Measurements from ENCODE around the gene GPR84.
A peak's percentile ranks its signal among the peaks of the same experiment; 100 is the strongest.

GPR84 gene

DNA sequence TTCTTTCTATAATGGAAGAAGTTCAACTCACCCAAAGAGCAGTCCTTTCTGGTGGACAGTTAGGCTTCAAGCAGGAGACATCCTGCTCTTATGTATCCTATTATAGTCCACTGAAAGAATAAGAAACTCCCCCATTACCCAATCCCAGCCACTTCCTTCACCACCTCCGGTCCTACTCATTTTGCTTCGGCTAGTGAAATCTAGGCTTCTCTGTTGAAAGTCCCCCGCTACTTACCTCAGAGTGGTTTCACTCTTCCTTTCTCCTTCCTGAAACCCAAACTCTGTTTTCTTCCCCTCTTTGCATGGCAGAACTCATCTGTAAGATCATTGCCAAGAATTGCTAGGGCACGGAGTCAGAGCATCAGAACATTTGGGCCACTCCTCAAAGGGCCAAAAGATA, at the start of gene GPR84:
Gene GPR84 (minus strand): TSS at position 74 of the 400 bp plus-strand sequence. CDS start 635 bp downstream, outside the sequence.
- no peak for DNase-seq (ENCODE audit: low read depth in 2 of 3, low spot score in 1 of 3)

DNA sequence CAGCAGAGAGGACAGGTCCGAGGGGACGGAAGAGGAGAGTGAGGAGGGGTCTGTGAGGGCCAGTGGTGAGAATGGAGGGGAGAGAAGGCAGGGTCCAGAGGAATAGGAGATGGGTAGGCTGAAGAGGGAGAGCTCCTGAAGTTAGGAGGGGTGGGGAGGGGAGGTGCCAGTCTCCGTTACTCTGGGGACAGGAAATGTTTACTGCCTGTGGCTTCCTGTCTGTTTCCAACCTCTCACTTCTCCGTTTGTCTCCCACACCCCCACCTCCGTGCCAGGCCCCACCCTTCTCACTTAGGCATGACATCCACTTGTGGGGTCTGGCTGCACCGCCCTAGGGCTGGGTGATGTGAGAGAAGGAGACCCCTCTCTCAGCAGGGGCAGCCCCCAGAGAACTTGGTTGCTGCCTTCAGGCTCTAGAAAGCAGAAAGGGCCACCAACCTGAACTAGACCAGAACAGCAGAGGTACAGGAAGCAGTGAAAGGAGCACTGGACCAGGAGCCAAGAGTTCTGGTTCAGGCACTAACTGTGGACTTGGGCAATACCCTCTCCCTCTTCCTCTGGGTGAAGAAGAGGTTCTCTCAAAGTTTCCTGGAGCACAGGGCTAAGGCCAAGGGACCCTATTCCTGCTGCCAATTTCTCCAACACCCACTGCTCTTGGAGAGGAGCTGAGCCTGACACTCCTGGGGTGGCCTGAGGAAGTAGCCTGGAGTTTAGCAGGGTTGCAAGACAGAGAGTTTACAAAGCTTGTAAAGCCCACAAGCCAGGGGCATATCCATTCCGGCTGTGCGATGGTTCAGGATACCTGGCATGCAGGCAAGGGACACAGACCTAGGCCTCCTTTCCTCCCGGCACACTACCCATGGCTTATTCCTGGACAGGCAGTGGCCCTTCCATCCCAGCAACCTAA, 49.3 kb upstream of the GPR84 start:
- DNase-seq (ENCODE audit: low read depth in 2 of 3, low spot score in 1 of 3): peak in 2 of 3 donors; percentile 30 to 48

DNA sequence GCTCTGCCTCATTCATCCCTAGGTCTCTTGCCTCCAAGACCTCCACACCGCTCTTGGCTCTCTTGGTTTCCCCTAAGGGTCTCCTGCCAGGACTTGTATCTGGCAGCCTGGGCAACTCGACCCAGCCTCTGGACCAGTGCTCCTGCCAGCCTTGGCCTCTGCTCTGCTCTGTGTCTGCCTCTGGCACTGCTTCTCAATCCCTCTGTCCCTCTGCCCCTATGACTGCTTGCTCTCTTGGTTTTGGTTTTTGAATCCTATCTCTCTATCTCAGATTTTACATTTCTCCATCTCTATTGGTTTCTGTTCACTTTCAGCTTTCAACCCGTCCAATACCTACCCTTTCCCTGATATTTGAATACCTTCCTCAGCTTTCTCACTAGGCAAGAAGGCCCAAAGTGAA, 48.5 kb upstream of the GPR84 start:
- no peak for DNase-seq (ENCODE audit: low read depth in 2 of 3, low spot score in 1 of 3)

DNA sequence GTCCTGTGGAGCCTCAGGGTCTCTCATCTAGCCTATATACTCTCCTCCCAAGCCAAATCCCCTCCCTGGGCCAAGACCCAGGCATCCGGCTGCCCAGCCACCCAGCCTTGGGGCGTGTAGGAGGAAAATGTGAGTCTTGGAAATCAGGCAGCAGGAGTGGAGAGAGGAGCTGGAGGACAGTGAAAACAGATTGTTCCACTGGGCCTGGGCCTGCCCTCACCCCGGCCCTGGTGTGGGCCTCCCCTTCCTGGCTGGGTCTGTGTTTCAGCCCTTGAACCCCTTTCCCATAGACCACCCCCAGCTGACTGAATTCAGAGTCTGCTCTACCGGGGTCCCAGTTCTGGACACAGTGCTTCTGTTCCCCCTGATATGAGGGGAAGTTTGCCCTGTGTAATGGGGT, 48.1 kb upstream of the GPR84 start:
- no peak for DNase-seq (ENCODE audit: low read depth in 2 of 3, low spot score in 1 of 3)

DNA sequence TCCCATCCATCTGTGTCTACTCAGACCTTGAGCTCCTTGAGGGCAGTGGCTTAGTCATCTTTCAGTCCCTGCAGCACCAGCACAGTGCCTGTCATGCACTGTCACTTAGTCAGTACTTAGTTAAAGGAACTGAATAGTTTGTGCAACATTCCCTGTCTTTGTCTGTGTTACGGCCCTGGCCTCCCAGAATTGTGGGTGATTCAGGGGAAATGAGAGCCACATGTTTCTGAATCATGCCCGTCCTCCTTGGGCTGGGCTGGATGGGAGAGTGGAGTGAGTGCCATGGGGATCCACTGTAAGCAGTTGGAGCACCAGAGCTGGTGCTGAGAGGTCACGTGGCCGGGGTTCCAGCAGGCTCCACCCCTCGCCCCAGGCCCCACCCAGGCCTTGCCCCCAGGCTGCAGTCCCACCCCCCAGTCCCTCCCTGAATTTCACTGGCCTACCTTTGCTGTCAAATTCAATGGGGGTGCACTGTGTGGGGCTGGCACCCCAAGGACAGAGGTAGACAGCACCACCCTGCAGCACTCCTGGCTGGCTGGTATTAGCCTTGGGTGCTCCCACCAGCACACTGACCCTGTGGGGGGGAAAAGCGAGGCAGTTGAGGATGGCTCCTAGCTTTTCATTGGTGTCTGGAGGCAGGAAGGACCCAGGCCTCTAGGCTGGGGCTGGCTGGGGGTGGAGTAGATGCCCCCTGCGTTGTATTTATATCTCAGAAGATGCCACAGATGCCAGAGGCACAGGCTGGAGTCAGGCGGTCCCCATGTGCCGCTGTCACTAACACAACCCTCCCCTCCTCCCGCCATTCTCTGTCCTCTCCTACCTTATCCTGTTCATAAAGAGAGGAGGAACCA, 47.3 kb upstream of the GPR84 start:
- DNase-seq (ENCODE audit: low read depth in 2 of 3, low spot score in 1 of 3): peak; percentile 33 to 68 (median 46)

DNA sequence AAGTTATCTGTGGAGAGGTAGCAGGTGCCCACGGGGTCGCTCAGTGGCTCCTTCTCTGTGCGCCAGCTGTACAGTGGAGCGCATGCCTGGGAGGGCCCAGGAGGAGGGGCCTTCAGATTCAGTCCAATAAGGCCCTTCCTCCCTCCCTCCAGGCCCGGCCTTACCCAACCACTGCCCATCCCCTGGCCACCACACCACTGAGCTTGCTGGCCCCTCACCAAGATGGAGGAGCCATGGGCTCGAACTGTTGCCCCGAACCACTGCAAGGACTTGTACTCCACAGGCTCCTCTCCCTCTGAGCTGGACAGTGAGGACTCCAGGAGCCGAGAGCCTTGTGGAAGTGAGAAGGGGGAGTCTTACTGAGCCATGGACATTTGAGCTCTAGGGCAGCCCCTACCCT, 45.0 kb upstream of the GPR84 start:
- DNase-seq (ENCODE audit: low read depth in 2 of 3, low spot score in 1 of 3): no peak

DNA sequence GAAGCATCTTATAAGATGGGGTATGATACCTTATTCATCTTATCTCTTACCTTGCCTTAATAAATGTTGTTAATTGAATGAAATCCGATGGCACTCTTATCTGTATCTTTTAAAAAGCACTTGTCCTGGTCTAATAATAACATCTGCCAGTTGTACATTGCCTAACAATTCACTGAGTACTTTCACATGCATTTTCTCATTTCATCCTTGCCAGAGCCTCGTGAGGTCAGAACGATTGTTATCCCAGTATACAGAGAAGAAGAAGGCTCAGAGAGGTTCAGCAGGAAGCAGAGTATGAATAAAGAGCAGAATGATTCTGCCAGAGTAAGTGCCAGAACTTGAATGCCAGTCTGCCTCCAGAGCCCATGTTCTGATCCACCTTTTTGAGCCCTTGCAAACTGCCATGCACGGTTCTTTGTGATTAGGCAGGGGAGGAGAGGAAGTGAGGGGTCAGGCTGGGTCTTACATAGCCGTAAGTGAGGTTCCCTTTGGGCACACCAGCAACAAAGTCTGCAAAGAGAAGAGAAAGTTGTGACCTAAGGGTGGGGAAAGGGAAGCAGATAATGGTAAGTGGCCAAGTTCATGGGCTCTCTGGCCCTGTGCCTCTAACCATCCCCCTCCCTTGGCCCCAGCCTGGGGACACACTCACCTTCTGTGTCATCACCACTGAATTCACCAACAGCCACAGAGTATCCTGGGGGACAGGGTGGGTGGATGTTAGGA, 43.1 kb upstream of the GPR84 start:
- DNase-seq (ENCODE audit: low read depth in 2 of 3, low spot score in 1 of 3): no peak

DNA sequence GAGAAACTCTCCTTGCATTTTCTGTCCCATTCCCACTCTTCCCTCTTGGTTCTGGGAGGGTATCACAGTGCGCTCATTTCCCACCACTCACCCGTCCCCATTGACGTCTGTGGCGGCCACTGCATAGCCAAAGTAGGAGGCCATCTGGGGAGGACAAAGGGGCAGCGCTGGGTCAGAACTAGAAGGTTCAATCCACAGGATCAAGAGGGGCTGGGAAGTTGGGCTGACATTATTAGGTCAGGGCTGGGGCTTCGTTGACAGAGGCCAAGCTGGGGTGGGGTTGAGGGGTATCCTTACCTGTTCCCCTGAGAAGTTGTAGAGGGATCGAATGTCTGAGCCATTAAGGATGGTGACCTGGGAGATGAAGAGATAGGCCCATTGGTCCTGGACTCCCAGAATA, 41.3 kb upstream of the GPR84 start:
- no peak for DNase-seq (ENCODE audit: low read depth in 2 of 3, low spot score in 1 of 3)

DNA sequence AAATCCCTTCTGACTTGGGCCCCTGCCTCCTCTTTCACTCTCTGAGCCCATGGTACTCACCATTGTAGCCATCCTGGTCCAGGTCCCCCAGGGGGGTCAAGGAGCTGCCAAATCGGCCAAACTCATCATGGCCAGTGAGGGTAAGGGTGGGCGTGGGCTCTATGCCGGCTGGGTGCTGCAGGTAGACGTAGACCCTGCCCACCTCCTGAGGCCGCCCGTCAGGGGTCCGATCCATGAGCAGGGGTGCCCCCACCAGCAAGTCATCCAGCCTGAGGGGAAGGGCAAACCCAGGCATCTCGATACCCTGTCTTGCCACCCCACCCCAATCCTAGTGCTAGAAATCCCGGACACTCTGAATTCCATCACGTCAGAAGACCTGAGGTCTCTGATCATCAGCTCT, 40.8 kb upstream of the GPR84 start:
- DNase-seq (ENCODE audit: low read depth in 2 of 3, low spot score in 1 of 3): no peak

DNA sequence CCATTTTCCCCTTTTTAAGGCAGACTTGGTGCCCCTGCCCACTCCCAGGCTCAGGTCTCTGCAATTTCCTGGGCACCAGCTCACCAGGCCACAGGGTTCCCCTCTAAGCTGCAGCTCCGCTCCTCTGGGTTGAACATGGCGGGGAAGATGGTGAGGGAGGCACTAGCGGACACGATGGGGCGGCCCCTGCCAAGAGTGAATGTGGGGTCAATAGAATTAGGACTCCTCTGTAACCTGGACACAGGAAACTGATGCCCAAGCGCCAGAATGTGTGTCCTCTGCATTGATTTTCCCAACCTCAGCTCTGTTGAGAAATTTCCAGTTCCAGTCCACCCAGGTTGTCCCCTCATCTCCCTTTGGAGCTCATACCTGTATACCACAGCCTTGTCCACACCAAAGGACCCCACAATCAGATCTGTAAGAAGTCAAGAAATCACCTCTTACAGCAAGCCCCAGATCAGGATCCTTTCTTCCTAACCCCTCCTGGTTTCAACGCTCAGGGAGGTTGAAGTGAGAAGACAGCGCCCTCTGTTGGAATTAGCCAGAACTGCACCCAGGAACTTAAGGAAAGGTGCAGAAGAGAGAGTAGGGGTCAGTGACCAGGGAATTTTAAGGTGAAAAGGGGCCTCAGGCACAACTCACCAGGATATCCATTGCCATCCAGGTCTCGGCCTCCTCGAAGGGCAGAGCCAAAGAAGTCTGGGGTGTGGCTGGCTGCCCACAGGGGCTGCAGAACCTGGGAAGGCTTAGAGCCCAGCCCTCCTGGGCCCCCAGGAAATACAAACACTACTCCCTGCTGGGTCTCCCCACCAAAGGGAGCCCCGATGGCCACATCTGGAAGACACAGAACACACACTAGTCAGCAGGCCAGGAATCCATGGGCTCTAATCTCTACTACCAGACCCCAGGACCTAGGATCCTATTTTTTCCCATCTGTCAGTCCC, 40.0 kb upstream of the GPR84 start:
- DNase-seq (ENCODE audit: low read depth in 2 of 3, low spot score in 1 of 3): peak; percentile 37 to 73 (median 56)

DNA sequence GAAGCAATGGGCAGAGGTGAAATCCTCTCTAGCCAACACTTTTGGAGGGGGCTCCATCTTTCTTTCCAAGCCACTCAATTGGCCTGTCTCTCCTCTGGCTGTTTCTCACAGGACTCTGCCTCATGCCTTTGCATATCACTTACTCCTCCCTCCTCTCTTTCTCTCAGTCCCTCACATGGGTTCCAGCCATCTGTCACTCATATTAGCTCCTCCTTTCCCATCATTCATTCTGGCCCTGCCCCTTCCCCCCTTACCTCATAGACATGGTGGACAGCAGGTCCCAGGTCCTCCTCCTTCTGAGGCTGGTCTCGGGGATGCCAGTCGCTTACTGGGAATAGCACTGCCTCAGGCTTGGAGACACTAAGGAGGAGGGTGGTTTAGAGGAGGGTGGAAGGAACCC, 36.8 kb upstream of the GPR84 start:
- DNase-seq (ENCODE audit: low read depth in 2 of 3, low spot score in 1 of 3): no peak

DNA sequence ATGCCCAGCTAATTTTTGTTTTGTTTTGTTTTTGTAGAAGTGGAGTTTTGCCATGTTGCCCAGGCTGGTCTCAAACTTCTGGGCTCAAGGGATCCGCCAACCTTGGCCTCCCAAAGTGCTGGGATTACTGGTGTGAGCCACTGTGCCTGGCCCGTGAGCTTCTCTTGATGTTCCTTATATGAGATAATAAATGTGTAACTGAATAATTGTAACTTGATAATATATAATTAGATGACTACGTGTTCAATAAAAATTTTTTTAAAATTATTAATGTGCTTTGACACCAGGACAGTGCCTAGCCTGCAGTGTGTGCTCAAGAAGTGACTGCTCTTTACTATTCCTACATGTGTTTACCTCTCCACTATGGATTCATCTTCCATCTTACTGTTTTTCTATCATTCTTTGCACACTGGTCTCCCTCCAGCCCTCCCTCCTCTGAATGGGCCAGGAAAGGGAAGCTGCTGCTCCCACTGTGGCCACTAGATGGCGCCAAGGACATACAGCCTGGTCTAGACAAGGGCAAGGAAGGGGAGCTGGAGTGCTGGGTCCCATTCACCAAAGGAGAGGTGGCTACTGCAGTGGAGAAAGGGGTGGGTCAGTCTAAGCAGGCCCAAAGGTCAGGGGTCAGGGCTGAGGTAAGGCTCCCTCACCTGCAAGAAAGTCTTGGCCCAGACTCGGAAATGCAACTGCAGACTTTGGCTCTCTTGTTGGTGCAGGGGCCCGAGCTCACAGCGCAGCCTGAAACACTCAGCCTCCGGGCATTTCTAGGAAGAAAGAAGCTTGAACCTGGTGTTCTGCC, 34.9 kb upstream of the GPR84 start:
- peak; percentile 76 to 96 (median 80) for DNase-seq (ENCODE audit: low read depth in 2 of 3, low spot score in 1 of 3)

DNA sequence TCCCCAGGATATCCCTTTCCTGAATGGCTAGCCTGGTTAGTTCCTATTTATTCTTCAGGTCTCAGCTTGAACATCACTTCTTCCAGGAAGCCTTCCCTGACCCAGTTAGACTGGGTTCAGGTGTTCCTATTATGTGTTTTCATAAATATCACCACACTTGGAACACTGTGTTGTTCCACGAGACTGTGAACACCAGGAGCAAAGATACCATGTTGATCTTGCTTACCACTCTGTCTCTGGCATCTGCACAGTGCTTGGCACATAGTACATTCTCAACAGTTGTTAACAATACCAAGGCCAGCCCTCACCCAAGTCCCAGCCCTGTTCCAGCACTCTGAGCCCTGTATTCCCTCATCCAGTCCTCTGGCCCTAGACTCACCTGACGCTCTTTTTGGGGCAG, 33.9 kb upstream of the GPR84 start:
- no peak for DNase-seq (ENCODE audit: low read depth in 2 of 3, low spot score in 1 of 3)

DNA sequence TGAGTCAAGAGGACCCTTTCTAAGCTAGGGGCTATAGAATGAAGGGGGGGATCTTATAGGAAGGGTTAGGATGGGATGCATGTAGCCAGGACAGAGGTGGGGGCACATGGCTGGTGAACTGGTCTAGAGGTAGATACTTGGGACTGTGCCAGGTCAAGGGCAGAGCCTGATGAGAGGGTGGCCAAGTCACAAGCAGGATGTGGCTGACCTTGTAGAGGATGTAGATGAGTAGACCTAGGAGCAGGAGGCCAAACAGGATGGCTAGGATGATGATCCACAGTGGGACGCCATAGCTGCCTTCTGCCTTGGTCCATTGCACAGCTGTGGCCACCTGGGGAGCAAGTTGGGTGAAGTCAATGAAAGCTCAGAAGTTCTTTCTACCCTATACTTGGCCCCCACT, 32.9 kb upstream of the GPR84 start:
- no peak for DNase-seq (ENCODE audit: low read depth in 2 of 3, low spot score in 1 of 3)

DNA sequence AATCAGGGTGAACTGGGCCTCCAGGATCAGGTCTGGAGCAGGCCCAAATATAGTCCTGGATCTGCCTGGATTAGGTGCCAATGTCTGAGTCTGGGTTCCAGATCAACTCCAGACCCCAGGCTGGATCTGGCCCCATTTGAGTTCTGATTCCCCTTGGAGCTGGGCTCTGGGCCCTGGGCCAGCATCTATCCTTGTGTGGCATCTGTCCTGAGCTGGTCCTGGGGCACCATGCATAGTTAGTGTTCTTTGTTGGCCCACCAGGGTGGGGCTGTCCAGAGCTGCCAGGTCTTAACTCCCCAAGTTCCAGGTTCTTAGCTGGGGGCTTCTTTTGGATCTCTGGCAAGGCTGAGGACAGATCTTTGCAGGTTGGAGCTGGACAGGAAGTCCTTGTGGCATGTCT, 31.3 kb upstream of the GPR84 start:
- DNase-seq (ENCODE audit: low read depth in 2 of 3, low spot score in 1 of 3): no peak

DNA sequence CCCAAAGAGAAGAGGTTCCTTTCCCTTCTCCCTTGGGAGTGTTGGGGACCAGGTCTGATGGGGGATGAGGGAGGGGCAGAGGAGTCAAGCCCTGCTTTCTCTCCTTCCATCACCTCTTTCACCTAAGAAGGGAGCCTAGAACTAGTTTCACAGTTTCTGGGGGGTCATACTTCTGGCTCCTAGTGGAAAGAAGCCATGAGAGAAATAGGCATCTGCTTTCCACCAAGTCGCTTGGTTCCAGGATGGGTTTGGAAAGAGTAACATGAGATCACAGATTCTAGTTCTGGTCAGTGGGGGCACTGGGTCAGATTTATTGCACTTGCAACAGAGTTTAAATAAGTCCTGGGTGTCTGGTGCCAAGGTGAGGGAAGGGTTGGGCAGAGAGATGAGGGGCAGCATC, 30.7 kb upstream of the GPR84 start:
- no peak for DNase-seq (ENCODE audit: low read depth in 2 of 3, low spot score in 1 of 3)

DNA sequence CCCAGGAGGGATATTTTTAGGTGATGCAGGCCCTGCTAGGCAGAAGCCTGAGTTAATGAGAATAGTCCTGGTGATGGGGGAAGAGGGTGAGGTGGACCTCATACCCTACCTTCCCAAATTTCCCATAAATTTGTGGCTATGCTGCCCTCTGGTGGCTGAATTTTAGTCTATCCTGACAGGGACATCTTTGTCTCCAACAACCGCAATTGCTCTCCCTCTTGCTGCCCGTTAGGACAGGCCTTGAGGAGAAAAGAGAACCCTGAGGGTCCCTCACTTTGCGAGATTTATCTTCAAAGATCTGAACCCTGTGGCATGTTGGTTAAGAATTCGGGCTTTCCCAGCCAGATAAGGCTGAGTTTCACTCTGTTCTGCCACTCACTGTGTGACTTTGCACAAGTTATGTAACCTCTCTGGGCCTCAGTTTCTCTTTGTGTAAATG, 30.0 kb upstream of the GPR84 start:
- DNase-seq (ENCODE audit: low read depth in 2 of 3, low spot score in 1 of 3): peak in 1 of 3 donors; percentile 52

DNA sequence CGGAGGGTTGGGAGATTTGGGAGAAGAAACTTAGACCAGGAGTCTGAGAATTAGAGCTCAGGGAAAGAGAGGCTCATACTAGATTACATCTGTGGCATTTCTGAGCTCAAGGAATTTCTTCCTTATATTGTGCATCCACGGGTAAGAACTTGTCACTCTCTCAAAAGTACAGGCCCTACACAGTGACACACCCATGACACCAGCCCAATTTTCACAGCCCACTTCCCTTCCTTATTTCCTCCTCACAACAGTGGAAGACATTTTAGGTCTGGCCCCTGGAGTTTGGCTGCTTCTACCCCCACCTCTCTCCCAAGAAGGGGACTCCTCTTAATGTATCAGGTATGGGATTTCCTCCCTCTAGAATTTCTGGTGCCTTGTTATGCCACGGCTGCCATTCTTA, 29.5 kb upstream of the GPR84 start:
- DNase-seq (ENCODE audit: low read depth in 2 of 3, low spot score in 1 of 3): no peak

DNA sequence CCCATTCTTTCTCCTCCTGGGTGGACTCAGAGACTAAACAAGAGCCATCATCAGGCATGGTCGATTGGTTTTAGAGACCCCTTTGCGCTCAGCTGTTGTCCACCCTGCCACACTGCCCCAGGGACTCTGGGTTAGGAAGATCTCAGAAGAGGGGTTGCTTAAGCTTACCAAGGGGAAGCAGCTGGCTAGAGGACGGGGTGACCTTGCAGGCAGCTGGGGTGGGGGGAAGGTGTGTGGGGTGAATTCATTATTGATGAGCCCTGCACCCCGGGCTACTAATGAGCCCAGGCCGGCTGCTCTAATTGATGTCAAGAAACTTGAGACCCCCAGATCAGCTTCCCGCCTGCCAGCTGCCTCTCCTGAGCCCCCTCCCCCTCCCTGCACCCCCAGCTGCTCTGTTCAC, 28.9 kb upstream of the GPR84 start:
- no peak for DNase-seq (ENCODE audit: low read depth in 2 of 3, low spot score in 1 of 3)

Measured in stimulated activated CD4-positive, alpha-beta T cell treated with anti-CD3 and anti-CD28 coated beads, Interleukin-12 subunit alpha, Interleukin-12 subunit beta, amount 100 ng/mL, for 48 hours (primary cell).